Endothelial cell of umbilical vein (primary cell): ENCODE measurements around the gene KAT6B. TPM values are rescaled to one million over a fixed set of nuclear protein-coding genes. Genes with fewer than 3 reads are reported as not detected.
"Not testable (repeated sequence)": the region's sequence is repeated elsewhere in the genome, so short reads cannot be mapped to it uniquely, and the experiment has no call there.

Experiments
- BruUV-seq: library from RNA; stranded (reverse); fragments of 400-500 nt; replicated peaks from 2 replicates; lab custom pipeline; 2021; lab: Mats Ljungman, UMichigan
- CTCF ChIA-PET: fragments of 300-600, 350-600 bp; sonication (Branson Sonifier 250); formaldehyde crosslinking; loops from one replicate; lab custom pipeline; 2021; ENCODE audit warnings: antibody characterized with exemption, inconsistent platforms; lab: Charles Lee
- POLR2A ChIA-PET: fragments of 300-600, 350-600 bp; sonication (Branson Sonifier 250); formaldehyde crosslinking; loops from one replicate; lab custom pipeline; 2021; ENCODE audit warnings: antibody characterized with exemption, inconsistent platforms; lab: Charles Lee
- DNase-seq: peaks from one replicate; pipeline ENCODE4 v3.0.0-alpha.2; 2011; ENCODE audit warnings: low read depth, low spot score
- FAIRE-seq: peaks from 2 replicates; lab custom pipeline; 2011; peaks lifted over from hg19 to GRCh38; lab: Jason Lieb, UNC
- H2AFZ ChIP-seq: 2 replicates; pipeline ENCODE4 v1.6.0; 2012; ENCODE audit warnings: low read depth, low read length, control low read depth, inconsistent platforms
- H3K27ac ChIP-seq: 2 replicates; pipeline ENCODE4 v1.5.1; 2011; ENCODE audit warnings: low read depth, mild to moderate bottlenecking, control low read depth, low read length, moderate library complexity; ENCODE audit not compliant: insufficient read depth
- H3K27me3 ChIP-seq, 2 experiments: 2 replicates each; pipeline versions ENCODE4 v1.6.0 to v1.6.1; 2011; ENCODE audit warnings: low read length in 2 of 2, mixed read lengths in 1 of 2; ENCODE audit not compliant: control insufficient read depth in 2 of 2, insufficient read depth in 2 of 2
- H3K36me3 ChIP-seq, 2 experiments: 2 replicates in 1 of 2; 3 replicates in 1 of 2; pipeline ENCODE4 v1.5.1; 2011; ENCODE audit warnings: low read length in 2 of 2, mild to moderate bottlenecking in 1 of 2, moderate library complexity in 1 of 2; ENCODE audit not compliant: control insufficient read depth in 2 of 2, insufficient read depth in 2 of 2; ENCODE audit errors: extremely low read depth in 1 of 2
- H3K4me1 ChIP-seq: 3 replicates; pipeline ENCODE4 v1.5.1; 2011; ENCODE audit warnings: mild to moderate bottlenecking, low read length; ENCODE audit not compliant: control insufficient read depth, insufficient read depth; ENCODE audit errors: extremely low read depth
- H3K4me2 ChIP-seq: 2 replicates; pipeline ENCODE4 v1.6.1; 2011; ENCODE audit warnings: low read length, control low read depth, mixed read lengths; ENCODE audit not compliant: insufficient read depth
- H3K4me3 ChIP-seq, 3 experiments: fragments of 200-600 bp in 1 of 3; sonication (generic), shearing (Covaris generic) in 1 of 3; replicated peaks in 1 of 3; 2 replicates each; pipeline ENCODE4 v1.5.1; 2011 to 2016; ENCODE audit warnings: control low read depth in 3 of 3, low read length in 3 of 3, mild to moderate bottlenecking in 2 of 3, inconsistent platforms in 1 of 3, low read depth in 1 of 3, moderate library complexity in 1 of 3; ENCODE audit not compliant: insufficient read depth in 1 of 3
- H3K79me2 ChIP-seq: 2 replicates; pipeline ENCODE4 v1.6.0; 2012; ENCODE audit warnings: low read length, inconsistent platforms; ENCODE audit not compliant: control insufficient read depth, insufficient read depth
- H3K9ac ChIP-seq: replicated peaks from 2 replicates; pipeline ENCODE3; 2011; ENCODE audit warnings: low read length, control low read depth; ENCODE audit not compliant: insufficient read depth; ENCODE audit errors: extremely low read depth
- H3K9me1 ChIP-seq: replicated peaks from 3 replicates; pipeline ENCODE4 v1.6.0; 2011; ENCODE audit warnings: mild to moderate bottlenecking, low read length; ENCODE audit not compliant: control insufficient read depth, insufficient read depth; ENCODE audit errors: extremely low read depth
- H3K9me3 ChIP-seq: replicated peaks from 2 replicates; pipeline ENCODE4 v1.5.1; 2012; ENCODE audit warnings: low read length, inconsistent platforms; ENCODE audit not compliant: control insufficient read depth, insufficient read depth
- H4K20me1 ChIP-seq: replicated peaks from 2 replicates; pipeline ENCODE3; 2011; ENCODE audit warnings: mild to moderate bottlenecking, low read length; ENCODE audit not compliant: control insufficient read depth, insufficient read depth; ENCODE audit errors: extremely low read depth
- EZH2 ChIP-seq: IDR thresholded peaks from 2 replicates; pipeline ENCODE4 v1.6.1; 2012; ENCODE audit warnings: borderline replicate concordance, low read depth, mild to moderate bottlenecking, moderate library complexity, low read length, inconsistent platforms; ENCODE audit not compliant: severe bottlenecking
- FOS ChIP-seq: IDR thresholded peaks from 2 replicates; pipeline ENCODE4 v1.6.1; 2011; ENCODE audit warnings: mild to moderate bottlenecking, low read length, moderate library complexity, borderline replicate concordance; ENCODE audit not compliant: insufficient read depth
- GATA2 ChIP-seq: IDR thresholded peaks from 2 replicates; pipeline ENCODE4 v1.7.0; 2011; ENCODE audit warnings: low read depth, mild to moderate bottlenecking, moderate library complexity, mixed read lengths, low read length; ENCODE audit not compliant: insufficient read length, insufficient read depth
- JUN ChIP-seq: IDR thresholded peaks from 2 replicates; pipeline ENCODE4 v1.6.1; 2011; ENCODE audit warnings: borderline replicate concordance, low read depth; ENCODE audit not compliant: insufficient read length, insufficient read depth
- MYC ChIP-seq: IDR thresholded peaks from one replicate; pipeline ENCODE4 v1.6.1; 2011; ENCODE audit warnings: mild to moderate bottlenecking, low read depth, low read length
- POLR2A ChIP-seq: IDR thresholded peaks from 2 replicates; pipeline ENCODE4 v1.6.1; 2012; ENCODE audit warnings: low read depth, mild to moderate bottlenecking, control low read depth, low read length
- POLR2AphosphoS5 ChIP-seq: IDR thresholded peaks from 2 replicates; pipeline ENCODE4 v1.6.1; 2012; ENCODE audit warnings: low read depth, mild to moderate bottlenecking, control low read depth, low read length, moderate library complexity; ENCODE audit not compliant: insufficient read depth
- dilution Hi-C: fragments of 300-500 bp; cut with MboI; formaldehyde crosslinking; loops from one replicate; pipeline ENCODE4 v1.15.0; 2019; ENCODE audit warnings: low sequenced_read_pairs; ENCODE audit not compliant: extremely low pct_ligation_motif_present
- intact Hi-C: fragments of 100-400 bp; cut with micrococcal nuclease; formaldehyde crosslinking; loops from one replicate; pipeline ENCODE4 v1.10.0; 2022
- polyA plus RNA-seq, 4 experiments: library from polyadenylated mRNA; depleted of rRNA in 3 of 4; stranded (reverse) in 3 of 4; unstranded in 1 of 4; fragments of >200 nt; gene quantifications; 2 replicates each; pipeline versions ENCODE4 v1.2.1 to v1.2.3, GENCODE V29; 2011 to 2012; ENCODE audit warnings: missing spikeins in 1 of 4
- total RNA-seq: library from RNA; stranded (reverse); gene quantifications from 2 replicates; pipeline ENCODE4 v1.2.3, GENCODE V29; 2021
- TF ChIP-seq, protein P1 (sequence below): IDR thresholded peaks from 2 replicates; pipeline ENCODE4 v1.6.1; 2011; ENCODE audit not compliant: insufficient read depth, insufficient read length
- TF ChIP-seq, protein P2 (sequence below), 2 donors: IDR thresholded peaks; 1 replicate in 1 of 2; 2 replicates in 1 of 2; pipeline ENCODE4 v1.5.1; 2011; ENCODE audit warnings: low read length in 2 of 2, mild to moderate bottlenecking in 2 of 2, moderate library complexity in 2 of 2, control low read depth in 1 of 2, inconsistent platforms in 1 of 2, low read depth in 1 of 2; ENCODE audit not compliant: insufficient read depth in 1 of 2; ENCODE audit errors: extremely low read depth in 1 of 2

KAT6B gene
- total and polyA plus RNA-seq, 2 donors (not counting 3 experiments of a cell fraction or from before 2014, with no cell fraction given): 4.5 to 17.0 TPM

GRCh38 chr10:74892839-74893238 is 66.4 kb downstream of the KAT6B start:
- Histone ChIP-seq H3K4me1 (peaks cover 9% of the 10 kb centered on the region), H3K9ac (no peak overlapping the region), H3K4me3 (no peak overlapping the region), H3K36me3 (no peaks in the 10 kb centered on the region), H3K4me2 (no peak overlapping the region), H4K20me1 (no peaks in the 10 kb centered on the region), H3K27me3 (no peaks in the 10 kb centered on the region), H3K9me1 (no peaks in the 10 kb centered on the region), H3K9me3 (no peaks in the 10 kb centered on the region), H3K79me2 (no peaks in the 10 kb centered on the region), H2AFZ (no peak overlapping the region), H3K27ac (no peak overlapping the region)
- no peak for FAIRE-seq
- no TSS peak for BruUV-seq
- dilution Hi-C loops (no loop called here), intact Hi-C loops (no loop called here)
- no peak for TF ChIP-seq JUN
- TF ChIP-seq MYC: no peak
- TF ChIP-seq, protein P1, sequence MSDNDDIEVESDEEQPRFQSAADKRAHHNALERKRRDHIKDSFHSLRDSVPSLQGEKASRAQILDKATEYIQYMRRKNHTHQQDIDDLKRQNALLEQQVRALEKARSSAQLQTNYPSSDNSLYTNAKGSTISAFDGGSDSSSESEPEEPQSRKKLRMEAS: no peak
- TF ChIP-seq FOS: no peak
- no peak for TF ChIP-seq GATA2
- no peak for TF ChIP-seq POLR2A
- TF ChIP-seq POLR2AphosphoS5: no peak
- TF ChIP-seq EZH2: no peak
- TF ChIP-seq, protein P2, sequence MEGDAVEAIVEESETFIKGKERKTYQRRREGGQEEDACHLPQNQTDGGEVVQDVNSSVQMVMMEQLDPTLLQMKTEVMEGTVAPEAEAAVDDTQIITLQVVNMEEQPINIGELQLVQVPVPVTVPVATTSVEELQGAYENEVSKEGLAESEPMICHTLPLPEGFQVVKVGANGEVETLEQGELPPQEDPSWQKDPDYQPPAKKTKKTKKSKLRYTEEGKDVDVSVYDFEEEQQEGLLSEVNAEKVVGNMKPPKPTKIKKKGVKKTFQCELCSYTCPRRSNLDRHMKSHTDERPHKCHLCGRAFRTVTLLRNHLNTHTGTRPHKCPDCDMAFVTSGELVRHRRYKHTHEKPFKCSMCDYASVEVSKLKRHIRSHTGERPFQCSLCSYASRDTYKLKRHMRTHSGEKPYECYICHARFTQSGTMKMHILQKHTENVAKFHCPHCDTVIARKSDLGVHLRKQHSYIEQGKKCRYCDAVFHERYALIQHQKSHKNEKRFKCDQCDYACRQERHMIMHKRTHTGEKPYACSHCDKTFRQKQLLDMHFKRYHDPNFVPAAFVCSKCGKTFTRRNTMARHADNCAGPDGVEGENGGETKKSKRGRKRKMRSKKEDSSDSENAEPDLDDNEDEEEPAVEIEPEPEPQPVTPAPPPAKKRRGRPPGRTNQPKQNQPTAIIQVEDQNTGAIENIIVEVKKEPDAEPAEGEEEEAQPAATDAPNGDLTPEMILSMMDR (IDR thresholded peaks at IDR 0.05; ENCODE audit: extremely low read depth in 1 of 2, insufficient read depth in 1 of 2, low read depth in 1 of 2, low read length in 2 of 2): no peak
- DNase-seq: no peak
- POLR2A ChIA-PET: no interaction called here
- CTCF ChIA-PET: no interaction called here

- not testable (repeated sequence) for H4K20me1 ChIP-seq
Observed at GRCh38 chr10:74893329-74893728, 66.9 kb downstream of the KAT6B start.

More at GRCh38 chr10:74893329-74893728, 66.9 kb downstream of the KAT6B start:
- H3K4me2 ChIP-seq, dilution Hi-C loops, DNase-seq, POLR2A ChIA-PET, H2AFZ ChIP-seq, H3K9ac ChIP-seq, FAIRE-seq, BruUV-seq, H3K9me1 ChIP-seq, H3K4me3 ChIP-seq, H3K27me3 ChIP-seq, H3K36me3 ChIP-seq, H3K79me2 ChIP-seq, H3K4me1 ChIP-seq, H3K9me3 ChIP-seq, H3K27ac ChIP-seq, intact Hi-C loops: not testable (repeated sequence)
- CTCF ChIA-PET: interaction anchor here (0.9 to 2.0 kb wide), 2 partner anchors 10 to 18 kb away, joined by 3 to 6 read pairs; no protein-coding TSS in a partner anchor
